Omental fat pad (tissue), 4 donors: ENCODE measurements around the gene TNFRSF8. TPM values are rescaled to one million over a fixed set of nuclear protein-coding genes. Genes with fewer than 3 reads are reported as not detected.

Source experiments
- ATAC-seq: fragments of 150-250 bp; one replicate; pipeline ENCODE4 v1.9.1; 2016; ENCODE audit warnings: mild to moderate bottlenecking, moderate library complexity; ENCODE audit not compliant: low FRiP score
- DNase-seq: peaks from one replicate; pipeline ENCODE4 v3.0.0-alpha.2; 2019; ENCODE audit warnings: low spot score
- total RNA-seq, 4 donors: library from RNA; depleted of rRNA; stranded (reverse); fragments of >200 nt; gene quantifications; one replicate each; pipeline ENCODE4 v1.1.0, GENCODE V29; 2016
- TF ChIP-seq, protein P1 (sequence below), 3 donors: fragments of 450-650 bp; IDR thresholded peaks; one replicate each; pipeline ENCODE4 v1.5.1; 2016 to 2017; ENCODE audit warnings: antibody characterized with exemption in 3 of 3, mild to moderate bottlenecking in 3 of 3, moderate library complexity in 2 of 3

TNFRSF8 gene
- 10 to 100 TPM in 1 of 4 donors, 1 to 10 TPM in 3; 2.9 to 31.9 (median 5.1) TPM for total RNA-seq

DNA sequence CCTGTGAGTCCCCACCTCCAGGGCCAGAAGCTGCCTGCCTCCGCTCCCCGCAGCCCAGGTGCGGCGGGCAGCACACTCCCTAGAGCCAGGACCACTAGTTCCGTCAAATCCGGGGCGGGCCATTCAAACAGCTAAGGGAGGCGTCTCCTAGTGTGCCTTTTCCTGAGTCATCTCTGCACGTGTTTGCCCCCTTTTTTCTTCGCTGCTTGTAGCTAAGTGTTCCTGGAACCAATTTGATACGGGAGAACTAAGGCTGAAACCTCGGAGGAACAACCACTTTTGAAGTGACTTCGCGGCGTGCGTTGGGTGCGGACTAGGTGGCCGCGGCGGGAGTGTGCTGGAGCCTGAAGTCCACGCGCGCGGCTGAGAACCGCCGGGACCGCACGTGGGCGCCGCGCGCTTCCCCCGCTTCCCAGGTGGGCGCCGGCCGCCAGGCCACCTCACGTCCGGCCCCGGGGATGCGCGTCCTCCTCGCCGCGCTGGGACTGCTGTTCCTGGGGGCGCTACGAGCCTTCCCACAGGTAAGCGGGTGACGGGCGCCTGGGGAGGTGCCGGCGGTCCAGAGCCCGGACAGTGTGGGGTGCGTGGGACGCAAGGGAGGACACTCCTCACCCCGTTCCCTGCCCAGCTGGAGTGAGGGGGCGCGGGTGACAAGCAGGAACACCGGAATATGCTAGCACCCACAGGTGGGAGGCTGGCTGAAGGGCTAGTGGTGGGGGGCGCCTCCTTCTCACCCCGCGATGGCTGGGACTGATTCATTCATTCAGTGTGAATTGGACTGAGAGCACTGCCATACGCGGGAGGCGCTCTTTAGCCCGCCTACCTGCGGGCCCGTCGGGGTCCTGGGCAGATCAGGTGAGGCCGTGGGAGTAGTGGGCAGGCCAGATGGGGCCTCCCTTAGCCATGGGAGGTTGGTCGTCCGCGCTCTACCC lies at the start of gene TNFRSF8:
Gene TNFRSF8 (plus strand): TSS at position 163 of the 932 bp plus-strand sequence. CDS start 296 bp downstream, at position 459.
- no peak for ATAC-seq
- TF ChIP-seq, protein P1, sequence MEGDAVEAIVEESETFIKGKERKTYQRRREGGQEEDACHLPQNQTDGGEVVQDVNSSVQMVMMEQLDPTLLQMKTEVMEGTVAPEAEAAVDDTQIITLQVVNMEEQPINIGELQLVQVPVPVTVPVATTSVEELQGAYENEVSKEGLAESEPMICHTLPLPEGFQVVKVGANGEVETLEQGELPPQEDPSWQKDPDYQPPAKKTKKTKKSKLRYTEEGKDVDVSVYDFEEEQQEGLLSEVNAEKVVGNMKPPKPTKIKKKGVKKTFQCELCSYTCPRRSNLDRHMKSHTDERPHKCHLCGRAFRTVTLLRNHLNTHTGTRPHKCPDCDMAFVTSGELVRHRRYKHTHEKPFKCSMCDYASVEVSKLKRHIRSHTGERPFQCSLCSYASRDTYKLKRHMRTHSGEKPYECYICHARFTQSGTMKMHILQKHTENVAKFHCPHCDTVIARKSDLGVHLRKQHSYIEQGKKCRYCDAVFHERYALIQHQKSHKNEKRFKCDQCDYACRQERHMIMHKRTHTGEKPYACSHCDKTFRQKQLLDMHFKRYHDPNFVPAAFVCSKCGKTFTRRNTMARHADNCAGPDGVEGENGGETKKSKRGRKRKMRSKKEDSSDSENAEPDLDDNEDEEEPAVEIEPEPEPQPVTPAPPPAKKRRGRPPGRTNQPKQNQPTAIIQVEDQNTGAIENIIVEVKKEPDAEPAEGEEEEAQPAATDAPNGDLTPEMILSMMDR (IDR thresholded peaks at IDR 0.05) = no peak
- DNase-seq = no peak

GRCh38 chr1:12014141-12014991 lies 48.7 kb upstream of the TNFRSF8 start:
- TF ChIP-seq, protein P1 (IDR thresholded peaks at IDR 0.05) = no peak
- DNase-seq = no peak
- no peak for ATAC-seq

DNA sequence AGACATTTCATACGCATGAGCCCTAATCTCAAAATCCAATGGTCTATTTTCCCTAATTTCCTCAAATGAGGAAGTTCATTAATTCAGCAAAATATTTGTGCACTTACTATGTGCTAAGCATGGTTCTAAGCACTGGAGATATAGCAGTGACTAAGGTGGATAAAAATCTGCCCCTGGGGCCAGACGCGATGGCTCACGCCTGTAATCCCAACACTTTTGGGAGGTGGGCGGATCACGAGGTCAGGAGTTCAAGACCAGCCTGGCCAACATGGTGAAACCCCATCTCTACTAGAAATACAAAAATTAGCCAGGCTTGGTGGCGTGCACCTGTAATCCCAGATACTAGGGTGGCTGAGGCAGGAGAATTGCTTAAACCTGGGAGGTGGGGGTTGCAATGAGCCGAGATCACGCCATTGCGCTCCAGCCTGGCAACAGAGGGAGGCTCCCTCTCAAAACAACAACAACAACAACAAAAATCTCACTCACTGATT lies 48.1 kb upstream of the TNFRSF8 start:
- TF ChIP-seq, protein P1 (IDR thresholded peaks at IDR 0.05) = no peak
- DNase-seq = no peak
- no peak for ATAC-seq

- ATAC-seq (no peak), DNase-seq (no peak)
- TF ChIP-seq, protein P1 (IDR thresholded peaks at IDR 0.05) = no peak
Measured at GRCh38 chr1:12015499-12015898, 47.6 kb upstream of the TNFRSF8 start.

- DNase-seq = no peak
- TF ChIP-seq, protein P1 (IDR thresholded peaks at IDR 0.05) = no peak
- no peak for ATAC-seq
Measured at GRCh38 chr1:12016182-12016581, 46.9 kb upstream of the TNFRSF8 start.

- DNase-seq (no peak), ATAC-seq (peak; percentile 17)
- TF ChIP-seq, protein P1 (IDR thresholded peaks at IDR 0.05) = no peak
Measured at GRCh38 chr1:12019858-12020509, 43.1 kb upstream of the TNFRSF8 start.
